H1 (cell line): ENCODE data around the gene FRY. TPM values are rescaled to one million over a fixed set of nuclear protein-coding genes. Genes with fewer than 3 reads are reported as not detected.

Experiments used
- CTCF ChIA-PET: fragments of 300-600 bp; sonication (Branson Sonifier 250); formaldehyde crosslinking; loops from one replicate; lab custom pipeline; 2021; ENCODE audit not compliant: partially characterized antibody; lab: Charles Lee
- POLR2A ChIA-PET: fragments of 300-600 bp; sonication (Branson Sonifier 250); formaldehyde crosslinking; loops from one replicate; lab custom pipeline; 2021; ENCODE audit warnings: inconsistent platforms; ENCODE audit not compliant: partially characterized antibody; lab: Charles Lee
- DNase-seq, 2 experiments: peaks; one replicate each; pipeline versions ENCODE4 v3.0.0 to v3.0.0-alpha.2; 2010 to 2022; ENCODE audit warnings: low spot score in 2 of 2, low read depth in 1 of 2, mixed read lengths in 1 of 2
- FAIRE-seq: peaks from 2 replicates; lab custom pipeline; 2011; peaks lifted over from hg19 to GRCh38; lab: Jason Lieb, UNC
- H2AFZ ChIP-seq: 2 replicates; pipeline ENCODE4 v1.8.1; 2012; ENCODE audit warnings: low read length, inconsistent platforms
- H2AK5ac ChIP-seq: 2 replicates; pipeline ENCODE4 v1.6.1; 2013; ENCODE audit warnings: low read depth, low read length
- H2BK120ac ChIP-seq: replicated peaks from 2 replicates; pipeline ENCODE3; 2013; ENCODE audit warnings: low read depth, low read length, inconsistent platforms
- H2BK12ac ChIP-seq: 2 replicates; pipeline ENCODE4 v1.6.1; 2013; ENCODE audit warnings: low read depth, low read length
- H2BK15ac ChIP-seq: 2 replicates; pipeline ENCODE4 v1.6.1; 2013; ENCODE audit warnings: low read length
- H2BK20ac ChIP-seq: 2 replicates; pipeline ENCODE4 v1.6.1; 2013; ENCODE audit warnings: low read length
- H2BK5ac ChIP-seq: 2 replicates; pipeline ENCODE4 v1.6.1; 2013; ENCODE audit warnings: low read depth, low read length
- H3K14ac ChIP-seq: 2 replicates; pipeline ENCODE4 v1.6.1; 2013; ENCODE audit warnings: inconsistent platforms; ENCODE audit not compliant: insufficient read length
- H3K18ac ChIP-seq: 2 replicates; pipeline ENCODE4 v1.6.1; 2013; ENCODE audit warnings: low read length; ENCODE audit errors: extremely low read depth
- H3K23ac ChIP-seq: 2 replicates; pipeline ENCODE4 v1.6.1; 2013; ENCODE audit warnings: inconsistent platforms; ENCODE audit not compliant: insufficient read length
- H3K23me2 ChIP-seq: 2 replicates; pipeline ENCODE4 v1.6.1; 2013; ENCODE audit warnings: low read depth, low read length
- H3K27ac ChIP-seq: 2 replicates; pipeline ENCODE4 v1.6.1; 2011; ENCODE audit warnings: low read depth, low read length, inconsistent platforms
- H3K27me3 ChIP-seq, 4 experiments: replicated peaks in 1 of 4; 1 replicate in 1 of 4; 2 replicates in 3 of 4; pipeline versions ENCODE4 v1.6.1 to v1.8.1; 2011 to 2013; ENCODE audit warnings: low read length in 3 of 4, mild to moderate bottlenecking in 3 of 4, inconsistent platforms in 2 of 4, mixed read lengths in 2 of 4, moderate library complexity in 1 of 4; ENCODE audit not compliant: control insufficient read depth in 3 of 4, insufficient read depth in 3 of 4; ENCODE audit errors: extremely low read depth in 1 of 4
- H3K36me3 ChIP-seq, 4 experiments: 2 replicates each; pipeline versions ENCODE4 v1.6.1 to v1.8.1; 2011 to 2013; ENCODE audit warnings: mild to moderate bottlenecking in 4 of 4, low read length in 3 of 4, moderate library complexity in 2 of 4, control low read depth in 1 of 4, inconsistent platforms in 1 of 4; ENCODE audit not compliant: insufficient read depth in 4 of 4, control insufficient read depth in 2 of 4
- H3K4ac ChIP-seq: replicated peaks from 2 replicates; pipeline ENCODE3; 2013; ENCODE audit warnings: low read length, low read depth, mixed read lengths, inconsistent platforms; ENCODE audit not compliant: insufficient read length
- H3K4me1 ChIP-seq, 4 experiments: replicated peaks in 1 of 4; 1 replicate in 1 of 4; 2 replicates in 3 of 4; pipeline versions ENCODE4 v1.6.1 to v1.8.1; 2011 to 2013; ENCODE audit warnings: low read length in 3 of 4, inconsistent platforms in 2 of 4, mixed read lengths in 1 of 4; ENCODE audit not compliant: insufficient read depth in 4 of 4, control insufficient read depth in 3 of 4
- H3K4me2 ChIP-seq, 2 experiments: 2 replicates each; pipeline versions ENCODE4 v1.6.1 to v1.8.1; 2011 to 2013; ENCODE audit warnings: low read depth in 2 of 2, low read length in 2 of 2, control low read depth in 1 of 2, inconsistent platforms in 1 of 2, mild to moderate bottlenecking in 1 of 2; ENCODE audit not compliant: insufficient read depth in 1 of 2
- H3K4me3 ChIP-seq, 4 experiments: fragments of 200-600, 300-600 bp in 1 of 4; sonication (generic), shearing (Covaris generic), sonication (Bioruptor Twin) in 1 of 4; 2 replicates each; pipeline versions ENCODE4 v1.5.1 to v1.8.1; 2011 to 2016; ENCODE audit warnings: low read length in 4 of 4, low read depth in 3 of 4, control low read depth in 2 of 4, inconsistent platforms in 2 of 4, mild to moderate bottlenecking in 2 of 4, mixed read lengths in 1 of 4, moderate library complexity in 1 of 4; ENCODE audit not compliant: insufficient read depth in 2 of 4; ENCODE audit errors: extremely low read depth in 1 of 4
- H3K56ac ChIP-seq: replicated peaks from 2 replicates; pipeline ENCODE3; 2013; ENCODE audit warnings: low read depth, mild to moderate bottlenecking, mixed read lengths, low read length, inconsistent platforms; ENCODE audit not compliant: insufficient read length
- H3K79me1 ChIP-seq: 2 replicates; pipeline ENCODE4 v1.6.1; 2013; ENCODE audit warnings: low read depth, low read length, control low read depth
- H3K79me2 ChIP-seq, 2 experiments: 2 replicates each; pipeline versions ENCODE4 v1.6.1 to v1.8.1; 2012 to 2013; ENCODE audit warnings: low read length in 2 of 2, mild to moderate bottlenecking in 2 of 2, inconsistent platforms in 1 of 2; ENCODE audit not compliant: insufficient read depth in 2 of 2, control insufficient read depth in 1 of 2
- H3K9ac ChIP-seq, 4 experiments: replicated peaks in 1 of 4; 1 replicate in 1 of 4; 2 replicates in 3 of 4; pipeline versions ENCODE4 v1.6.1 to v1.8.1; 2011 to 2013; ENCODE audit warnings: low read depth in 3 of 4, low read length in 3 of 4, control low read depth in 2 of 4, mild to moderate bottlenecking in 2 of 4, moderate library complexity in 2 of 4, inconsistent platforms in 1 of 4; ENCODE audit errors: extremely low read depth in 1 of 4
- H3K9me3 ChIP-seq, 2 experiments: 2 replicates each; pipeline versions ENCODE4 v1.6.1 to v1.8.1; 2012 to 2013; ENCODE audit warnings: mild to moderate bottlenecking in 2 of 2, moderate library complexity in 2 of 2, control low read depth in 1 of 2, inconsistent platforms in 1 of 2, low read depth in 1 of 2, low read length in 1 of 2, mixed read lengths in 1 of 2; ENCODE audit not compliant: insufficient read depth in 2 of 2
- H4K20me1 ChIP-seq, 2 experiments: replicated peaks in 1 of 2; 2 replicates each; pipeline versions ENCODE3 to v1.8.1; 2011 to 2013; ENCODE audit warnings: inconsistent platforms in 2 of 2, low read length in 2 of 2, mild to moderate bottlenecking in 1 of 2; ENCODE audit not compliant: insufficient read depth in 2 of 2, control insufficient read depth in 1 of 2
- H4K5ac ChIP-seq: 2 replicates; pipeline ENCODE4 v1.6.1; 2013; ENCODE audit warnings: low read length, low read depth, mixed read lengths, inconsistent platforms; ENCODE audit not compliant: insufficient read length
- H4K8ac ChIP-seq: 2 replicates; pipeline ENCODE4 v1.8.0; 2013; ENCODE audit warnings: mild to moderate bottlenecking, moderate library complexity, low read length, inconsistent platforms; ENCODE audit not compliant: insufficient read depth; ENCODE audit errors: extremely low read depth
- H4K91ac ChIP-seq: replicated peaks from 2 replicates; pipeline ENCODE3; 2013; ENCODE audit warnings: low read length, mixed read lengths, inconsistent platforms; ENCODE audit not compliant: insufficient read length
- BRCA1 ChIP-seq: IDR thresholded peaks from 2 replicates; pipeline ENCODE4 v1.6.1; 2012; ENCODE audit warnings: low read depth, low read length, improper control_type of control experiment
- E2F6 ChIP-seq: IDR thresholded peaks from 2 replicates; pipeline ENCODE4 v1.6.1; 2012; ENCODE audit warnings: inconsistent platforms
- KDM4A ChIP-seq: IDR thresholded peaks from one replicate; pipeline ENCODE4 v1.7.1; 2012; ENCODE audit warnings: low read depth, mild to moderate bottlenecking, moderate library complexity, low read length, inconsistent platforms; ENCODE audit not compliant: severe bottlenecking
- POLR2AphosphoS5 ChIP-seq: IDR thresholded peaks from 2 replicates; pipeline ENCODE4 v1.6.1; 2011; ENCODE audit warnings: low read depth, low read length
- WGBS, 2 experiments: shearing (Covaris generic) in 1 of 2; methylation state at CpG; one replicate each; pipeline versions ENCODE4 v1.1.6 to v1.1.7; 2013 to 2015; ENCODE audit warnings: low lambda C conversion rate in 2 of 2, mixed read lengths in 2 of 2, inconsistent platforms in 1 of 2, low coverage in 1 of 2, missing lambda C conversion rate in 1 of 2; ENCODE audit not compliant: insufficient replicate concordance in 2 of 2, insufficient coverage in 1 of 2, insufficient read length in 1 of 2; ENCODE audit errors: extremely low coverage in 1 of 2, missing lambda C conversion rate in 1 of 2; 5-methylcytosine and 5-hydroxymethylcytosine counted together
- polyA plus RNA-seq, 7 experiments: library from polyadenylated mRNA; depleted of rRNA in 3 of 7; stranded (reverse) in 5 of 7; unstranded in 2 of 7; fragments of >200 nt in 5 of 7; fragments of 200-250 nt in 2 of 7; gene quantifications; 1 replicate in 5 of 7; 2 replicates in 1 of 7; 4 replicates in 1 of 7; pipeline versions ENCODE4 v1.2.1 to v1.2.3, GENCODE V29; 2011 to 2013; ENCODE audit warnings: missing spikeins in 2 of 7, mixed read lengths in 2 of 7
- total RNA-seq: library from RNA; stranded (reverse); fragmentation: NEBNext Ultra II Directional; extraction: Animal tissue kit (Norgen Biotek cat#: 25700); gene quantifications from 2 replicates; pipeline ENCODE4 v1.2.1, GENCODE V29; 2021

Gene FRY
- total and polyA plus RNA-seq, 2 of the 8 experiments (the other 6 are each of a cell fraction or from before 2014, with no cell fraction given), result 4.3 to 9.2 TPM

- no peak overlapping the region; the same call in 1 of the 2 replicates for H3K27ac ChIP-seq
- no peak overlapping the region for H3K14ac ChIP-seq
- H2BK12ac ChIP-seq, result no peak overlapping the region
- no peak overlapping the region for H2BK120ac ChIP-seq
- H3K4me1 ChIP-seq, result peaks cover 0 to 2% (median 0%) of the 10 kb centered on the region in 4 experiments; a peak in 1 of 7 replicates
- no peaks in the 10 kb centered on the region for H3K79me1 ChIP-seq
- no peaks in the 10 kb centered on the region for H3K36me3 ChIP-seq
- H3K4ac ChIP-seq, result no peak overlapping the region
- CTCF ChIA-PET, result interaction anchor here (0.5 kb wide), 1 partner anchor 1389 kb away, joined by 5 read pairs; no protein-coding TSS in a partner anchor
- DNase-seq, result no peak
- no peak overlapping the region for H2AK5ac ChIP-seq
- no peak overlapping the region for H2BK20ac ChIP-seq
- POLR2A ChIA-PET, result no interaction called here
- no peaks in the 10 kb centered on the region for H3K79me2 ChIP-seq
- FAIRE-seq, result no peak
- no peak overlapping the region for H4K8ac ChIP-seq
- H2BK15ac ChIP-seq, result no peak overlapping the region
- TF ChIP-seq BRCA1, result no peak
- no peak for TF ChIP-seq E2F6
- no peak for TF ChIP-seq POLR2AphosphoS5
- no peak for TF ChIP-seq KDM4A
- H3K4me3 ChIP-seq, result no peak overlapping the region
- no peak overlapping the region for H3K18ac ChIP-seq
- no peak overlapping the region for H3K4me2 ChIP-seq
- no peak overlapping the region for H3K56ac ChIP-seq
- no peak overlapping the region for H4K91ac ChIP-seq
- H2BK5ac ChIP-seq, result no peak overlapping the region
- H4K20me1 ChIP-seq, result no peaks in the 10 kb centered on the region
- H3K23me2 ChIP-seq, result no peaks in the 10 kb centered on the region
- WGBS, 2 experiments, result 78% methylated on average over 3 of the region's 3 CpGs; no CpG with 5 or more reads in 1 of the 2 experiments
- no peak overlapping the region for H4K5ac ChIP-seq
- no peak overlapping the region for H3K9ac ChIP-seq
- no peaks in the 10 kb centered on the region for H3K9me3 ChIP-seq
- no peak overlapping the region for H2AFZ ChIP-seq
- H3K27me3 ChIP-seq, result no peaks in the 10 kb centered on the region
- no peak overlapping the region for H3K23ac ChIP-seq
Observed at GRCh38 chr13:32079587-32079986, 48.0 kb downstream of the FRY start.
